NCI-H2196 (cell line): ENCODE measurements around the gene SLC6A3.

Experiments
- DNase-seq: peaks from one replicate; lab custom pipeline; 2025; ENCODE audit not compliant: unreplicated experiment; lab: John Stamatoyannopoulos, UW

SLC6A3 gene

GRCh38 chr5:1445313-1445688 is at the start of gene SLC6A3:
SLC6A3 (minus strand) TSS chr5:1445440; CDS start chr5:1443197, 2,243 bp downstream.
- DNase-seq: peak; percentile 47

- no peak for DNase-seq
Measured at GRCh38 chr5:1493941-1494340, 48.7 kb upstream of the SLC6A3 start.

DNA sequence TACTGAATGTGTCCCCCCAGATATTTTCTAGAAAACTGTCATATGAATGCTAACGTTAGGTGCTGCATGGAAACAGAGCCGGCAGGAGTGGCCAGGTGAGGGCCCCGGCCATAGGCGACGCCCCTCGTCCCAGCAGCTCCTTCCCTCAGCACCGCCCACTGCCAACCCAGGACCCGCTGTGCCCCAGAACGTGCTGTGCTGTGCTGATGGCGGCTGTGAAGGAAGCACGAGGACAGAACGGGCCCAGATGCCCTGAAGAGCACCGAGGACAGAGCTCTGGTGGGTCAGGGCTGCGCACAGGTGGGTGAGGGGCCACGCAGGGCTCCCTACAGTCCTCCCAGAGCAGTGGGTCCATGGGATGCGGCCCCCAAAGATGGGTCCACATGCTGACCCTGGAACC is 48.2 kb upstream of the SLC6A3 start:
- no peak for DNase-seq

DNA sequence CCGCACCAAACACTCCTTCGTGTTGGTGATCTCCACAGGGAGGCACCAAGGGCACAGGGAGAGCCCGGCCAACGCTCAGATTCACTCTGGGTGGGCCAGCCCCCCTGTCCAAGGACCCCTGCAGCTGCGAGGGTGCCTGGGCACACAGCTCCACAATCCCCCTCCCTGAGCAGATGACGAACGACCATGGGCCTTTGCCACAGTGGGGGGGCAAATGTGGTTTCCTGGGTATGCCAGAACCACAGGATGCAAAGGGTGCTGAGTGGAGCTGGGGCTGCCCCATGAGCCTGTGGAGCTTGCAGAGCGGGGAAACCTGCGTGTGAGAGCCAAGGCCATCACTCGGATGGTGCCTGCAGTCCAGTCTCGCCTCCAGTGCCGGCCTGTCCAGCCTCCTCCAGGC is 47.5 kb upstream of the SLC6A3 start:
- no peak for DNase-seq

DNA sequence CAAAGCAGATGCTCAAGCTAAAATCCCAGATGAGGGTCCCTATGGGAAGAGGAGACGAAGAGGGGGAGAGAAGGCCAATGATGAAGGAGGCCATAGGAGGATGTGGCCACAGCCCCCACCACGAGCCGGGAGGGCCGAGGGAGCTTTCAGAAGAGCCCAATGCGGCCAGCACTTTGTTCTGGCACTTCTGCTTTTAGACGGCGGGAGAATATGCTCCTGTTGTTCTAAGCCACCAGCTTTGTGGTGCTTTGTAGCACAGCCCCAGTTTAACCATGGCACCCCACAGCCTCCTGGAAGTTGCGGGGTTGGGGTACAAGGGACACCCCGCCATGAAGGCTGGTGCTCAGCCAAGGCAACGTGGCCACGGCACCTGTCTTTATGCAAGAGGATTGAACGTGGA is 45.1 kb upstream of the SLC6A3 start:
- no peak for DNase-seq

DNA sequence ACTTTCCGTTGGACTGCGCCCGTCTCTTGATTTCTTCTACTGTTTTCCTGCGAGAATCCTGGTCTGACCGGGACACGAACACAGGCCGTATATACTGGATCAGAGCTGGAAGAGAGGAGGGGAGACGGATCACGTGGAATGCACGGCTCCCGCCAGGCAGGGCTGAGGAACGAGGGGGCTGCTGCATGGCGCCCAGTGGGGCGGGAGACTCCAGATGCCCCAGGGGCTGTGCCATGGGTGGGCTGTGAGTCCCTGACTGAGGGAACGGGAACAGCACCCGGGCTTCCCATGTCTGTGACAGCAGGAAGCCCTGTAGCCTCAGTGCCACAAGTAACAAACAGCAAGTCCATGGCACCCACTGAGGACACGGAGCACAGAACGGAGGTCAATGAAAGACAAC is 44.5 kb upstream of the SLC6A3 start:
- DNase-seq: no peak

DNA sequence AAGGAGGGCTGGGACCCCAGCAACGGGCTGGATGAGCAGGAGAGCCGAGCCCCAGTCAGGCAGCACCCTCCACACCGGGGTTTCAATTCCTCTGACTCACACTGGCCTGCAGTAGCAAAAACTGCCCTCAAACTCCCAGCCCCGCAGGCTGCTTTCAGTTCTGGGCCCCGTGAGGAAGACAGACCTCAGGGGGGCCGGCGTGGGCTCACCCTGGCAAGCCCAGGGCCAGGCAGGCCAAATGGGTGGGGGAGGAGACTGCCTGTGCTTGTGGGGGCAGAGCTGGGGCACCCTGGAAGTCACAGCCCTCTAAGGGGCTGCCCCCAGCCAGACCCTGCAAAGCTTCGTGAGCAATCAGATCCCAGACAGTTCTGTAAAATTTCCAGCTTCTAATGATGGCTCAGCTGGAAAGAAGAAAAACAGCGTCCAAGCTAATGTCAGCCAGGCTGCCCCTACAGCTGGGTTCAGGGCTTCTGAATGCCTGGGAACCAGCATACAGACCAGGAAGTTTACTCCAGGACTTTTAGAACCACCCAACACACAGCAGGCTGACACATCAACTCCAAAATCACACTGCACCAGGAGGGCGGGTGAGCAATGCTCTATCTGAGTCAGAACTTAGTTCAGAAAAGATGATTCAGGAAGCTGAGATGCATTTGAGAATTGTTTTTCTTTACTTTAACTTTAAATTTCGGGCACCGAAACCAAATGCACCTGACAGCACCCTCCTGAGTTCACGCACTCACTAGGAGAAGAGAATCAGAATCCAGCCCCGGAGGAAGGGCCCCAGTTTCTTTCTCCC is 43.8 kb upstream of the SLC6A3 start:
- DNase-seq: no peak

DNA sequence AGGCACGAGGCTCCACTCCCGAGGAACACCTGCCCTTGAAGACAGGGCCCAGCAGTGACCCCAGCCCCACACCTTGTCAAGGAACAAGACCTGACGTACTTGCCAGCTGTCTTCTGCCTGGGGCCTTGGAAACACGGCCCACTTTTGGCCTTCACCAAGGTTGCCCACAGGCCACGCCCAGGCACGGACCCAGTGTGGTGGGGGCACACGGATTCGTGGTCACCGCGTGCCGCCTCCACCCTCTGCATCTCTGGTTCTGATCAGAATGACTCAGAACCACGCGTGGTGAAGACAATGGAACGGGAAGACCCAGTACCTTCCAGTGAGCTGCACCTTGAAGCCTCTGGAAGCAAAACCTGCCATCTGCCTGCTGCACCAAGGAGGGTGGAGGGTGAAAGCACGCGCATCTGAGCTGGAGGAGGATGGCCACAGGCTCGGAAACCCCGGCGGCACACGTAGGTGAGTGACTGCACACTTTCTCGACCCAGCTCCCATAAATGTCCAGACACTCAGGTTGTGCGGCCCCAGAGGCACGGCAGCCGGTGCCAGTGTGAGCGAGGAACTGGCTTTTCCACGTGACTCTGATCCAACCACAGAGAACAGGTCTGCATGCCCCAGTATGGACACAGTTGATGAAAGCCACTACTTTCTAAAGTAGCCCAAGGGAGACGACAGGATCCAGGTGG is 42.0 kb upstream of the SLC6A3 start:
- DNase-seq: no peak

GRCh38 chr5:1486271-1486670 is 41.0 kb upstream of the SLC6A3 start:
- no peak for DNase-seq

- DNase-seq: no peak
Measured at GRCh38 chr5:1485579-1486118, 40.4 kb upstream of the SLC6A3 start.

GRCh38 chr5:1484730-1485578 is 39.7 kb upstream of the SLC6A3 start:
- DNase-seq: peak; percentile 51

DNA sequence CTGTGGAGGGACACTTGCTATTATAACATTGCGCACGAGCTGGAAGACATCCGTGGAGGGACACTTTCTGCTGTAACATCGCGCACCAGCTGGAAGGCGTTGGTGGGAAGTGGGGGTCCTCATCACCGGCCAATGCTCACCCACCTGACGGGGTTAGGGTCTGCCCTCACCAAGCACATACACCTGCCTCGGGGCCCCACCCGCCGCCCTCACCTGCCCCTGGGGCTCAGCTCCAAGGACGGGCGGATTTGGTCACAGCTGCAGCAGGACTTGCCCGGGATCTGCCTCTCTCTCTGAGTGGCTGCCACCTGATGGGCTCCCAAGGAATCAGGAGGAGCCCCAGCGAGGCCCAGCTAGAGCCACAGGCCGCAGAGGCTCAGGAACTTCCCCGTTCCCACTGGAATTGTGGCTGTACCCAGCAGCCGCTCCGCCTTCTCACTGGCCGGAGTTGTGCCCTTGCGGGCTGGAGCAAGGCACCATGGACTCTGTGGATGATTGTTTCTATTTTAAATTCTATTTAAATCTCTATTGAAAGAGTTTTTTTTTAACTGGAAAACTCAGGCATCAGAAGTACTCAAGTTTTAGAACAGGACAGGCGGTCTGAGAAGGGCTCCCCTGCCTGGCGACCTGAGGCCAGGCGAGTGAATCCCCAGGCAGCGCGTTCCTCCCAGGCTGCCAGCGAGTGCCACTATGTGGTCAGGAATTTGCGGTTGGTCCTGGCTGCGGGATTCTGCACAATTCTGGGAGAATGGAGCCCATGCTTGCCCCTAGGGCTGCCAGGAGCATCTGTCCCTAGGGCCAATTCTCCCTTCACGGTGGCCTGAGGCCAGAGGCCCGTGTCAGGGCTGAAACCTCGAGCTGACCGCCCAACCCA is 38.9 kb upstream of the SLC6A3 start:
- DNase-seq: no peak

DNA sequence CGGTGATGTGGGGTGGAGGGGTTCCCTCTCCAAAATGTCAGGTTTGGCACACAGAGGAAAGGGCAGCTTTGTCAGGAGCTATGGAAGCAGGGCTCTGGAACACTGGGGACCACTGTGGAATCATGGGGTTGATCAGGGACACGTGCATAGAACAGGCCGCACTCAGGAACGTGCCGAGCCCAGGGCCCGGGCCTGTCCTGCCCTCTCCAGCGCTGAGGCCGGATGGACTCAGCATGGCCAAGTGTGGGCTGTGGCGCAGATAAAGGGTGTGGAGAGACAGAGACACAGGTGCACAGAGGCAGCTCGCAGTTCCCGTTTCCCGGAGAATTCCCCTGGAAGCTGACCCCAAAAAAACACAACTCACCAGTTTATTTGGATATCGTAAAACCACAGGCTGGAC is 37.8 kb upstream of the SLC6A3 start:
- DNase-seq: no peak

DNA sequence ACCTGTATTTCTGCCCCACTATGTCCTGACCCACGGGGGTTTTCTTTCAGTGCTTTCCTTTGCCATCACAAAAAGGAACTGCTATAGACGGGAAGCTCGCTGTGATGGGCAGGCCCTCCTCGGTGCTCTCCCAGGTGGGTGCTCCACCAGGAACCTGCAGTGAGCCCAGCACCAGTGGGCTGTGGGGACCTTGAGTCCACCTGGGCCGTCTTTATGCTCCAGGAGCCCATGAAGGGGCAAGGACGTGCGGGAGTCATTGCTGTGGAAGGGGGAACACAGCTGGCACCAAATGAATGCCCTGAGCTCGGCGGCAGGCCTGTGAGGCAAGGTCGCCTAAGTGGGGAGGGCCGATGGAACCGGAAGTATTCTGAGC is 36.7 kb upstream of the SLC6A3 start:
- DNase-seq: no peak

GRCh38 chr5:1481266-1481958 is 36.2 kb upstream of the SLC6A3 start:
- no peak for DNase-seq

DNA sequence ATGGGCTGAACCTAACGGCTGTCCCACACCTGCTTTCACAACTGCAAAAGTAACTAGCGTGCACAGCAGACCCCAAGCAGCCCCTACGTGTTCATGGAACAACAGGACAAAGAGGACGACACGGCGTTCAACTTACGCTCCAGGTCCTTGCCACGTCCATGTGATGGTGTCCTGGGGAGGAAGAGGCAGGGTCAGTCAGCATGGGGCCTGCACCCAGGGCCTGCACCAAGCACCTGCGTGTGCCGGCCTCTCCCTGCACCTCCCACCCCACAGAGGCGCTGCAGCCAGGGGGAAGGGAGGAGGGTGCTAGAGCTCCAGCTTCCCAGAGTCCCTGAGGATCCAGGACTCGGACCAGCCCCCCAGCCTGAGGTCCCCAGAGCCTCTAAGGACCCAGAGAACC is 35.6 kb upstream of the SLC6A3 start:
- DNase-seq: no peak

DNA sequence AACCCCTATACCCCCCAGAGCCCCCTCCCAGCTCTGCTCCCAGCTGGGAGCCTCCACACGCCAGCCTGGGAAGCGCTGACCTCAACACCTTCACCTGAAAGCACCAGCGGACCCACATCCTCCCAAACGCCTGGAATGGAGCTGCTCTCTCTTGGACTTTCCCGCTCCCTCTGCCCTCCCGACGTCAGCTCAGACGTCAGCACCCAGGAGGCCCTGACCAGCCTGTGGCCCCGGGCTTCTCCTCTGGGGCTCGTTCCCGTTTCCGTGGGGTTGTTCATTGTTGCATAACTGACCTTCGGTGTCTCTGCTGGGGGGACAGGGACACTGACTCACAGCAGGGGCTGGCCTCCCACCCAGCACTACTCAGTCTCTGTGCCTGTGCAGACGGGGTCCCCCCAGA is 35.0 kb upstream of the SLC6A3 start:
- no peak for DNase-seq

GRCh38 chr5:1479581-1480188 is 34.4 kb upstream of the SLC6A3 start:
- DNase-seq: peak; percentile 20

DNA sequence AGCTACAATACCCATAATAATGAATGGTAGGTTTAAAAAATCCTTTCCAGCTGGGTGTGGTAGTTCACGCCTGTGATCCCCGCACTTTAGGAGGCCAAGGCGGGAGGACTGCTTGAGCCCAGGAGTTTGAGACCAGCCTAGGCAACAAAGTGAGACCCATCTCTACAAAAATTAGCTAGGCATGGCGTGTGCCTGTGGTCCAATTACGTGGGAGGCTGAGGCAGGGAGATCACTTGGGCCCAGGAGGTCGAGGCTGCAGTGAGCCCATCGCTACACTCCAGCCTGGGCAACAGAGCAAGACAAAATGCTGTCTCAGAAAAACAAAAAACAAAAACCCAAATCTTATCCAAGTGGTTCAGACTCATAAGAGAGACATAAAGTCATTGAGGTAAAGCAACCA is 33.8 kb upstream of the SLC6A3 start:
- no peak for DNase-seq
